ENCODE measurements around the gene PPT2. TPM values are rescaled to one million over a fixed set of nuclear protein-coding genes. Genes with fewer than 3 reads are reported as not detected.

The PPT2 gene
- total and polyA plus RNA-seq, 2 of the 13 experiments (the other 11 are each of a cell fraction or from before 2014, with no cell fraction given) = 39.2 to 61.8 TPM

DNA sequence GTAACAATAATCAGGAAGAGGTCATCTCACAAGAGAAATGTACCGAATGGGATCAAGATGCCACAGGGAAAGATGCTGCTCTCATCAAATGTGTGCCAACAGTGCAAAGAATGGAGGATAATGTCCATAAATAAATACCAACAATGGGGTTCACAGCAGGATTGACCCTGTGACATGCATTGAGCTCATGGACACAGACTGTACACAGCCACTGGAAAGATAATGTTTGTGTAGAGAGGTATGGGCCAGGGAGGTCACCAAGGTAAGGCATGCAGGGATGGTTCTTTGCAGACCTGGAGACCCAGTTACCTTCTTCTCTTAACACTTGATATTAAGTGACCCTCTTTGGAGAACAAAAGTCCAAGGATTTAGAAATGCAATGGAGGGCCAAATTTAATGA is 20.5 kb downstream of the PPT2 start (continued):
- TF ChIP-seq ZNF878 (CRISPR knock-in tag; IDR thresholded peaks at IDR 0.05) (0 out of 2 replicates have a peak, but pooled peaks have one; percentile 12), ZSCAN20 (CRISPR knock-in tag; IDR thresholded peaks at IDR 0.05; ENCODE audit: borderline replicate concordance) (no peak), GABPA (IDR thresholded peaks at IDR 0.05; ENCODE audit: low read depth, low read length) (no peak), GABPA (CRISPR knock-in tag; IDR thresholded peaks at IDR 0.05; ENCODE audit: low read depth) (no peak), ZNF333 (CRISPR knock-in tag; IDR thresholded peaks at IDR 0.05; ENCODE audit: borderline replicate concordance) (no peak), ZNF776 (CRISPR knock-in tag; IDR thresholded peaks at IDR 0.05) (no peak), NFE2 (CRISPR knock-in tag; IDR thresholded peaks at IDR 0.05) (no peak), MYC (CRISPR knock-in tag; IDR thresholded peaks at IDR 0.05; ENCODE audit: borderline replicate concordance) (no peak), DR1 (CRISPR knock-in tag; IDR thresholded peaks at IDR 0.05) (no peak), KAT7 (CRISPR knock-in tag; IDR thresholded peaks at IDR 0.05; ENCODE audit: borderline replicate concordance) (no peak), ZFP41 (CRISPR knock-in tag; IDR thresholded peaks at IDR 0.05; ENCODE audit: borderline replicate concordance) (no peak), DPF2 (CRISPR knock-in tag; IDR thresholded peaks at IDR 0.05; ENCODE audit: borderline replicate concordance, low read depth) (no peak), ZNF383 (CRISPR knock-in tag; IDR thresholded peaks at IDR 0.05; ENCODE audit: borderline replicate concordance) (0 out of 2 replicates have a peak, but pooled peaks have one; percentile 7), PHF5A (CRISPR knock-in tag; IDR thresholded peaks at IDR 0.05; ENCODE audit: low read depth, unreplicated experiment) (no peak), ZNF773 (CRISPR knock-in tag; IDR thresholded peaks at IDR 0.05; ENCODE audit: borderline replicate concordance) (no peak), RFX3 (CRISPR knock-in tag; IDR thresholded peaks at IDR 0.05) (no peak), TCF12 (IDR thresholded peaks at IDR 0.05) (no peak), TCF12 (CRISPR knock-in tag; IDR thresholded peaks at IDR 0.05) (no peak), RARA (CRISPR knock-in tag; IDR thresholded peaks at IDR 0.05) (peak; percentile 73), ZBTB3 (CRISPR knock-in tag; IDR thresholded peaks at IDR 0.05; ENCODE audit: borderline replicate concordance, low read depth) (no peak), GZF1 (CRISPR knock-in tag; IDR thresholded peaks at IDR 0.05) (no peak), TEAD2 (CRISPR knock-in tag; IDR thresholded peaks at IDR 0.05) (no peak), RBFOX2 (IDR thresholded peaks at IDR 0.05; ENCODE audit: low read depth, low read length) (no peak)
- TF ChIP-seq, protein P1, sequence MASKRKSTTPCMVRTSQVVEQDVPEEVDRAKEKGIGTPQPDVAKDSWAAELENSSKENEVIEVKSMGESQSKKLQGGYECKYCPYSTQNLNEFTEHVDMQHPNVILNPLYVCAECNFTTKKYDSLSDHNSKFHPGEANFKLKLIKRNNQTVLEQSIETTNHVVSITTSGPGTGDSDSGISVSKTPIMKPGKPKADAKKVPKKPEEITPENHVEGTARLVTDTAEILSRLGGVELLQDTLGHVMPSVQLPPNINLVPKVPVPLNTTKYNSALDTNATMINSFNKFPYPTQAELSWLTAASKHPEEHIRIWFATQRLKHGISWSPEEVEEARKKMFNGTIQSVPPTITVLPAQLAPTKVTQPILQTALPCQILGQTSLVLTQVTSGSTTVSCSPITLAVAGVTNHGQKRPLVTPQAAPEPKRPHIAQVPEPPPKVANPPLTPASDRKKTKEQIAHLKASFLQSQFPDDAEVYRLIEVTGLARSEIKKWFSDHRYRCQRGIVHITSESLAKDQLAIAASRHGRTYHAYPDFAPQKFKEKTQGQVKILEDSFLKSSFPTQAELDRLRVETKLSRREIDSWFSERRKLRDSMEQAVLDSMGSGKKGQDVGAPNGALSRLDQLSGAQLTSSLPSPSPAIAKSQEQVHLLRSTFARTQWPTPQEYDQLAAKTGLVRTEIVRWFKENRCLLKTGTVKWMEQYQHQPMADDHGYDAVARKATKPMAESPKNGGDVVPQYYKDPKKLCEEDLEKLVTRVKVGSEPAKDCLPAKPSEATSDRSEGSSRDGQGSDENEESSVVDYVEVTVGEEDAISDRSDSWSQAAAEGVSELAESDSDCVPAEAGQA (IDR thresholded peaks at IDR 0.05; ENCODE audit: low read depth) = no peak
- TF ChIP-seq, protein P1 (CRISPR knock-in tag; IDR thresholded peaks at IDR 0.05; ENCODE audit: borderline replicate concordance) = no peak
- TF ChIP-seq, protein P2, sequence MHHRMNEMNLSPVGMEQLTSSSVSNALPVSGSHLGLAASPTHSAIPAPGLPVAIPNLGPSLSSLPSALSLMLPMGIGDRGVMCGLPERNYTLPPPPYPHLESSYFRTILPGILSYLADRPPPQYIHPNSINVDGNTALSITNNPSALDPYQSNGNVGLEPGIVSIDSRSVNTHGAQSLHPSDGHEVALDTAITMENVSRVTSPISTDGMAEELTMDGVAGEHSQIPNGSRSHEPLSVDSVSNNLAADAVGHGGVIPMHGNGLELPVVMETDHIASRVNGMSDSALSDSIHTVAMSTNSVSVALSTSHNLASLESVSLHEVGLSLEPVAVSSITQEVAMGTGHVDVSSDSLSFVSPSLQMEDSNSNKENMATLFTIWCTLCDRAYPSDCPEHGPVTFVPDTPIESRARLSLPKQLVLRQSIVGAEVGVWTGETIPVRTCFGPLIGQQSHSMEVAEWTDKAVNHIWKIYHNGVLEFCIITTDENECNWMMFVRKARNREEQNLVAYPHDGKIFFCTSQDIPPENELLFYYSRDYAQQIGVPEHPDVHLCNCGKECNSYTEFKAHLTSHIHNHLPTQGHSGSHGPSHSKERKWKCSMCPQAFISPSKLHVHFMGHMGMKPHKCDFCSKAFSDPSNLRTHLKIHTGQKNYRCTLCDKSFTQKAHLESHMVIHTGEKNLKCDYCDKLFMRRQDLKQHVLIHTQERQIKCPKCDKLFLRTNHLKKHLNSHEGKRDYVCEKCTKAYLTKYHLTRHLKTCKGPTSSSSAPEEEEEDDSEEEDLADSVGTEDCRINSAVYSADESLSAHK (CRISPR knock-in tag; IDR thresholded peaks at IDR 0.05; ENCODE audit: borderline replicate concordance) = no peak
